Lower lobe of right lung (tissue), 2 donors: ENCODE results near the gene IRAK3. TPM values are rescaled to one million over a fixed set of nuclear protein-coding genes. Genes with fewer than 3 reads are reported as not detected.

ENCODE experiments used
- ATAC-seq, 2 donors: fragments of 200-7000 bp; cut with Tn5 transposase; one replicate each; pipeline ENCODE4 v1.9.1; 2020 to 2022; ENCODE audit warnings: mild to moderate bottlenecking in 2 of 2, moderate library complexity in 2 of 2
- DNase-seq: peaks from one replicate; pipeline ENCODE4 v3.0.0-alpha.2; 2020
- H3K27ac ChIP-seq: fragments of 200-600 bp; one replicate; pipeline ENCODE4 v1.8.0; 2022
- H3K27me3 ChIP-seq: fragments of 200-600 bp; one replicate; pipeline ENCODE4 v1.8.0; 2022; ENCODE audit warnings: low read depth
- H3K36me3 ChIP-seq: fragments of 200-600 bp; one replicate; pipeline ENCODE4 v1.8.0; 2022; ENCODE audit warnings: mild to moderate bottlenecking
- H3K4me1 ChIP-seq: fragments of 200-600 bp; one replicate; pipeline ENCODE4 v1.8.0; 2022
- H3K4me3 ChIP-seq: fragments of 200-600 bp; one replicate; pipeline ENCODE4 v1.8.0; 2022; ENCODE audit warnings: mild to moderate bottlenecking
- H3K9me3 ChIP-seq: fragments of 200-600 bp; one replicate; pipeline ENCODE4 v1.8.0; 2022
- CTCF ChIP-seq: fragments of 200-600 bp; IDR thresholded peaks from one replicate; pipeline ENCODE4 v1.8.0; 2022; ENCODE audit warnings: antibody characterized with exemption, mild to moderate bottlenecking
- intact Hi-C: fragments of 100-400 bp; cut with DNase I; formaldehyde crosslinking; loops from one replicate; pipeline ENCODE4 v1.11.0; 2022
- total RNA-seq: library from RNA; stranded (reverse); fragmentation: NEBNext Ultra II Directional; extraction: Animal tissue kit (Norgen Biotek cat#: 25700); gene quantifications from one replicate; pipeline ENCODE4 v1.2.1, GENCODE V29; 2021
- donor health status: DM: no; HTN: yes; CAD: no; lungs with severe emphysema.

The IRAK3 gene
- total RNA-seq, 1 donor from 2014 or later = 50.7 TPM

GRCh38 chr12:66156654-66157053, 32.4 kb upstream of the IRAK3 start:
- intact Hi-C loops = no loop called here
- no peak for TF ChIP-seq CTCF
- ATAC-seq (no peak), DNase-seq (no peak)
- peaks cover 32% of the 10 kb centered on the region for H3K36me3 ChIP-seq
- H3K9me3 ChIP-seq = no peaks in the 10 kb centered on the region
- H3K27me3 ChIP-seq = no peaks in the 10 kb centered on the region
- no peak overlapping the region for H3K4me3 ChIP-seq
- no peaks in the 10 kb centered on the region for H3K4me1 ChIP-seq
- H3K27ac ChIP-seq = no peak overlapping the region

GRCh38 chr12:66159123-66159522, 29.9 kb upstream of the IRAK3 start:
- DNase-seq = no peak
- peaks cover 22% of the 10 kb centered on the region for H3K36me3 ChIP-seq
- no peaks in the 10 kb centered on the region for H3K9me3 ChIP-seq
- intact Hi-C loops = no loop called here
- peak in 1 of 2 donors; percentile 27 for ATAC-seq
- H3K4me3 ChIP-seq = no peak overlapping the region
- H3K4me1 ChIP-seq = no peaks in the 10 kb centered on the region
- no peak for TF ChIP-seq CTCF
- H3K27me3 ChIP-seq = no peaks in the 10 kb centered on the region
- H3K27ac ChIP-seq = no peak overlapping the region

- H3K4me1 ChIP-seq = no peaks in the 10 kb centered on the region
- H3K4me3 ChIP-seq = no peak overlapping the region
- peak in 1 of 2 donors; percentile 13 for ATAC-seq
- no peak overlapping the region for H3K27ac ChIP-seq
- H3K27me3 ChIP-seq = no peaks in the 10 kb centered on the region
- intact Hi-C loops = no loop called here
- peak; percentile 47 for DNase-seq
- H3K36me3 ChIP-seq = peaks cover 22% of the 10 kb centered on the region
- H3K9me3 ChIP-seq = no peaks in the 10 kb centered on the region
- TF ChIP-seq CTCF = no peak
These were observed 28.3 kb upstream of the IRAK3 start for GRCh38 chr12:66160704-66161103.

- Histone ChIP-seq H3K4me3 (no peak overlapping the region), H3K27me3 (no peaks in the 10 kb centered on the region), H3K27ac (no peak overlapping the region), H3K4me1 (peaks cover 4% of the 10 kb centered on the region), H3K36me3 (peaks cover 22% of the 10 kb centered on the region), H3K9me3 (no peaks in the 10 kb centered on the region)
- DNase-seq (no peak), ATAC-seq (no peak)
- intact Hi-C loops = no loop called here
- no peak for TF ChIP-seq CTCF
These were observed 26.3 kb upstream of the IRAK3 start for GRCh38 chr12:66162701-66163100.

GRCh38 chr12:66163289-66163688, 25.7 kb upstream of the IRAK3 start:
- no peak for ATAC-seq
- H3K4me3 ChIP-seq = no peak overlapping the region
- intact Hi-C loops = no loop called here
- peaks cover 10% of the 10 kb centered on the region for H3K4me1 ChIP-seq
- no peak for TF ChIP-seq CTCF
- no peak for DNase-seq
- H3K36me3 ChIP-seq = peaks cover 22% of the 10 kb centered on the region
- no peaks in the 10 kb centered on the region for H3K27me3 ChIP-seq
- H3K27ac ChIP-seq = no peak overlapping the region
- no peaks in the 10 kb centered on the region for H3K9me3 ChIP-seq

- ATAC-seq (no peak), DNase-seq (no peak)
- H3K4me1 ChIP-seq = peaks cover 16% of the 10 kb centered on the region
- peaks cover 13% of the 10 kb centered on the region for H3K36me3 ChIP-seq
- no peaks in the 10 kb centered on the region for H3K27me3 ChIP-seq
- H3K9me3 ChIP-seq = no peaks in the 10 kb centered on the region
- intact Hi-C loops = no loop called here
- no peak for TF ChIP-seq CTCF
- no peak overlapping the region for H3K27ac ChIP-seq
- no peak overlapping the region for H3K4me3 ChIP-seq
These were observed 24.6 kb upstream of the IRAK3 start for GRCh38 chr12:66164349-66164821.
